HK-2 (cell line): Measurements from ENCODE around the gene CASP7.
"Not testable (repeated sequence)": the region's sequence is repeated elsewhere in the genome, so short reads cannot be mapped to it uniquely, and the experiment has no call there.

Experiments used
- DNase-seq: peaks from one replicate; pipeline ENCODE4 v3.0.0-alpha.2; 2018; ENCODE audit not compliant: unreplicated experiment

The CASP7 gene

GRCh38 chr10:113753020-113753692, 73.4 kb downstream of the CASP7 start:
- no peak for DNase-seq

- no peak for DNase-seq
Measured at GRCh38 chr10:113754125-113754524, 74.4 kb downstream of the CASP7 start.

GRCh38 chr10:113754768-113755167, 75.1 kb downstream of the CASP7 start:
- no peak for DNase-seq

- DNase-seq = no peak
Measured at GRCh38 chr10:113756940-113757543, 77.3 kb downstream of the CASP7 start.

GRCh38 chr10:113762083-113762482, 82.4 kb downstream of the CASP7 start:
- DNase-seq = no peak

- DNase-seq = no peak
Measured at GRCh38 chr10:113764582-113764981, 84.9 kb downstream of the CASP7 start.

GRCh38 chr10:113765910-113766309, 86.2 kb downstream of the CASP7 start:
- no peak for DNase-seq

GRCh38 chr10:113767222-113767621, 87.5 kb downstream of the CASP7 start:
- DNase-seq = no peak

- DNase-seq = no peak
Measured at GRCh38 chr10:113770346-113770745, 90.6 kb downstream of the CASP7 start.

GRCh38 chr10:113771131-113771530, 91.4 kb downstream of the CASP7 start:
- DNase-seq = not testable (repeated sequence)

GRCh38 chr10:113775686-113776294, 96.1 kb downstream of the CASP7 start:
- DNase-seq = no peak

GRCh38 chr10:113776553-113776952, 96.8 kb downstream of the CASP7 start:
- no peak for DNase-seq
